A673 (cell line): ENCODE results near the gene MEF2A.

Experiments
- EZH2 ChIP-seq: fragments of 200-600 bp; sonication (generic); IDR thresholded peaks from 2 replicates; pipeline ENCODE4 v1.6.1; 2017; ENCODE audit warnings: borderline replicate concordance, low read depth, mild to moderate bottlenecking, mixed read lengths, antibody characterized with exemption, low read length; ENCODE audit not compliant: poor library complexity, severe bottlenecking
- TF ChIP-seq, protein P1 (sequence below): fragments of 300-800, 200-600 bp; sonication (generic); conservative IDR thresholded peaks from 2 replicates; pipeline ENCODE4 v1.5.1; 2017; ENCODE audit warnings: low read depth, mild to moderate bottlenecking, antibody characterized with exemption, low read length, moderate library complexity, mixed read lengths

DNA sequence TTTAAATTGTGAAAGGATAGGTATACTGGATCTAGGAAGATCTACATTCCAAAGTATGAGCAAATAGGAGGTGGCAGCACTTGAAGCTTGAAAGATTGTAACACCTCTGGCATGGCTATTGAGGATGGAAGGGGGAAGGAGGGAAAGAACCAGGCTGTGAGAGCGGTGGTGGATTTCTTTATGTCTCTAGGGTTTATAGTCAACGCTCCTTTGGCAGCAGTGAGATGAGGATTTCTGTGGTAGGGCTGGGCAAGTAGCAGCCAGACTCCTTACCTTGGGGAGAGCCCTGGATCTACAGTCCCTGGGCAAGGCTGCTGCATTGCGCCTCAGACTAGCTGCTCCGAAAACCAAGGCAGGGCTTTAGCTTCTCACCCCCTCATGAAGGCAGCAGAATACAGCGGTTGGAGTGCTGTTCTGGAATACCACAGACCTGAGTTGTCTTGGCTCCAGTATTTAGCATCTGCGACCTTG, 53.2 kb downstream of the MEF2A start:
- TF ChIP-seq, protein P1, sequence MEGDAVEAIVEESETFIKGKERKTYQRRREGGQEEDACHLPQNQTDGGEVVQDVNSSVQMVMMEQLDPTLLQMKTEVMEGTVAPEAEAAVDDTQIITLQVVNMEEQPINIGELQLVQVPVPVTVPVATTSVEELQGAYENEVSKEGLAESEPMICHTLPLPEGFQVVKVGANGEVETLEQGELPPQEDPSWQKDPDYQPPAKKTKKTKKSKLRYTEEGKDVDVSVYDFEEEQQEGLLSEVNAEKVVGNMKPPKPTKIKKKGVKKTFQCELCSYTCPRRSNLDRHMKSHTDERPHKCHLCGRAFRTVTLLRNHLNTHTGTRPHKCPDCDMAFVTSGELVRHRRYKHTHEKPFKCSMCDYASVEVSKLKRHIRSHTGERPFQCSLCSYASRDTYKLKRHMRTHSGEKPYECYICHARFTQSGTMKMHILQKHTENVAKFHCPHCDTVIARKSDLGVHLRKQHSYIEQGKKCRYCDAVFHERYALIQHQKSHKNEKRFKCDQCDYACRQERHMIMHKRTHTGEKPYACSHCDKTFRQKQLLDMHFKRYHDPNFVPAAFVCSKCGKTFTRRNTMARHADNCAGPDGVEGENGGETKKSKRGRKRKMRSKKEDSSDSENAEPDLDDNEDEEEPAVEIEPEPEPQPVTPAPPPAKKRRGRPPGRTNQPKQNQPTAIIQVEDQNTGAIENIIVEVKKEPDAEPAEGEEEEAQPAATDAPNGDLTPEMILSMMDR = no peak
- TF ChIP-seq EZH2 = no peak
